NAMALWA (cell line): Measurements from ENCODE around the gene STX8.
"Not testable (repeated sequence)": the region's sequence is repeated elsewhere in the genome, so short reads cannot be mapped to it uniquely, and the experiment has no call there.

Source experiments
- DNase-seq: peaks from one replicate; pipeline ENCODE4 v3.0.0-alpha.2; 2015; ENCODE audit warnings: low spot score

The STX8 gene

GRCh38 chr17:9499041-9499440 lies 76.6 kb downstream of the STX8 start:
- DNase-seq, result no peak

- DNase-seq, result no peak
Observed at GRCh38 chr17:9498490-9498889, 77.1 kb downstream of the STX8 start.

- no peak for DNase-seq
Observed at GRCh38 chr17:9488556-9488955, 87.1 kb downstream of the STX8 start.

GRCh38 chr17:9487406-9487805 lies 88.2 kb downstream of the STX8 start:
- DNase-seq, result no peak

- no peak for DNase-seq
Observed at GRCh38 chr17:9484789-9485188, 90.8 kb downstream of the STX8 start.

- no peak for DNase-seq
Observed at GRCh38 chr17:9479964-9480363, 95.7 kb downstream of the STX8 start.

GRCh38 chr17:9478889-9479288 lies 96.7 kb downstream of the STX8 start:
- no peak for DNase-seq

GRCh38 chr17:9475101-9475658 lies 100.4 kb downstream of the STX8 start:
- no peak for DNase-seq

GRCh38 chr17:9473711-9474110 lies 101.9 kb downstream of the STX8 start:
- no peak for DNase-seq

- DNase-seq, result no peak
Observed at GRCh38 chr17:9472541-9472940, 103.1 kb downstream of the STX8 start.

- DNase-seq, result no peak
Observed at GRCh38 chr17:9472094-9472493, 103.5 kb downstream of the STX8 start.

- DNase-seq, result no peak
Observed at GRCh38 chr17:9470171-9470570, 105.4 kb downstream of the STX8 start.

GRCh38 chr17:9468937-9469336 lies 106.7 kb downstream of the STX8 start:
- no peak for DNase-seq

- DNase-seq, result no peak
Observed at GRCh38 chr17:9468532-9468931, 107.1 kb downstream of the STX8 start.

GRCh38 chr17:9467518-9467917 lies 108.1 kb downstream of the STX8 start:
- no peak for DNase-seq

- no peak for DNase-seq
Observed at GRCh38 chr17:9465210-9465921, 110.3 kb downstream of the STX8 start.

GRCh38 chr17:9457005-9457404 lies 118.6 kb downstream of the STX8 start:
- no peak for DNase-seq

- no peak for DNase-seq
Observed at GRCh38 chr17:9456330-9456729, 119.3 kb downstream of the STX8 start.

- no peak for DNase-seq
Observed at GRCh38 chr17:9451934-9452333, 123.7 kb downstream of the STX8 start.

GRCh38 chr17:9447298-9447697 lies 128.3 kb downstream of the STX8 start:
- not testable (repeated sequence) for DNase-seq

- no peak for DNase-seq
Observed at GRCh38 chr17:9446528-9446927, 129.1 kb downstream of the STX8 start.

- no peak for DNase-seq
Observed at GRCh38 chr17:9445424-9445823, 130.2 kb downstream of the STX8 start.

GRCh38 chr17:9444687-9445086 lies 130.9 kb downstream of the STX8 start:
- no peak for DNase-seq

GRCh38 chr17:9443811-9444210 lies 131.8 kb downstream of the STX8 start:
- no peak for DNase-seq
